Measurements from ENCODE around the gene UBE2D1.
A peak's percentile ranks its signal among the peaks of the same experiment; 100 is the strongest.
"Not testable (repeated sequence)": the region's sequence is repeated elsewhere in the genome, so short reads cannot be mapped to it uniquely, and the experiment has no call there.

UBE2D1 gene

DNA sequence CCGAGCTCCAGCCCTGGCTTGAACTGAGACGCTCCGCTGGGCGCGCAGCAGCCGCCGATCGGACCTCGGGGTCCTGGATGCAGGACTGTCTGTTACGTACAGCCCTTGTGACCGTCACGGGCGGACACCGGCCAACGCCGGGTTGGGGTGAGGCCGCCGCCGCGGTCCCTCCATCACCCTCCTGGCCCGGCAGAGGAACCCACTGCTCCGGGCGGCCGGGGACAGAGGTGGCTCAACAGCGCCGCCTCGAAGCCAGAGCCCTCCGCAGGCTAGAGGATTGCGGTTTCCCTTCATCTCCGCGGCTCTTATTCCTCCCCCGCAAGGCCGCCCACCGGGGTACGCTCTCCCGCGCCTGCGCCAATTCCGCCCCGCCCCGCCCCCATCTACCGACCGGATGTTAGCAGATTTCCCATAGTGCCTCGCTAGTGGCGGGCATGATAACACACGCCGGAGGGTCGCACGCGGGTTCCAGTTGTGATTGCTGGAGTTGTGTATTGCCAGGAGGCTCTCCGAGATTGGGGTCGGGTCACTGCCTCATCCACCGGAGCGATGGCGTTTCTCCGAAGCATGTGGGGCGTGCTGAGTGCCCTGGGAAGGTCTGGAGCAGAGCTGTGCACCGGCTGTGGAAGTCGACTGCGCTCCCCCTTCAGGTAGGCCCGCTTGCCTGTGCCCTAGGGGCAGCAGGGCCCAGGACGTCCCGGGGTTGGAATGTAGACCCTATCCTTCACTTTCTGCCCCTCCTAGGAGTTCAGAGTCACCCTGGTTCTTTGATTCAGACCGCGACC lies 50.4 kb downstream of the UBE2D1 start, which contains the start of gene TFAM:
Gene TFAM, plus strand, starts transcription at position 412 of the 785 bp plus-strand sequence. Its CDS starts 138 bp downstream, at position 550.
- DNase-seq = peak; percentile 81

DNA sequence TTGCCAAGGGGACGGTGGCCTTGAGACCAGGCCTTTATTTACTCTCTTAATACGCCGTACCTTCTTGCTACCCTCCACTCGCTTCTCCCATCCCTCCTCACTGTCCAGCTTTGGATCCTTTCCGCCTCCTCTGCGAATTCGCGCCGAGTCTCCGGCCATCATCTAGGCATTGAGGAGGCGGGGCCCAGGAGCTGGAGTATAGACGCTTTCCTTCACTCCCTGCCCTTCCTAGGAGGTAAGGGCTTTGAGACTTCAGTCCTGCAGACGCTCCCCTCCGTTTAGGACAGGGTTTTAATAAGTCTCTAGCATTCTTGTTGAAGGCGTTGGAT lies 50.9 kb downstream of the UBE2D1 start:
- peak; percentile 19 for DNase-seq

GRCh38 chr10:58389024-58389423 lies 54.2 kb downstream of the UBE2D1 start:
- no peak for DNase-seq

- no peak for DNase-seq
Observed at GRCh38 chr10:58393317-58393716, 58.5 kb downstream of the UBE2D1 start.

DNA sequence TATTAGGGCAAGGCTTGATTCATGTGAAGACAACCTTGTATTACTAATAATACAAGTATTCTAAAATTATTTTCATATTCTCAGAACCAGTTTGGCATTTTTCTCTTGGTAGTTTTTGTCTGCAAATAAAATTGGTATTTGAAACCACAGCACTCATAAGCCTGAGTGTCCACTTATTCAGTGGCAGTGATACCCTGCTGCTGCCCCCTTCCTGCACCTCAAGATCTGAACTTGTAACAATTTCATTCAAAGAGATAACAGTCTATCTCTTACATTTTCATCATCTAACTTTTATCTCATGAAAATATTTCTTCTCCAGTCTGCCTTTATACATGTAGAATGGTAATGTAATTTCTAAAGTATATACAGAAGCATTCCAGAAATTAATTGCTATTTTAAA lies 59.7 kb downstream of the UBE2D1 start:
- DNase-seq = no peak

- DNase-seq = no peak
Observed at GRCh38 chr10:58396057-58396456, 61.3 kb downstream of the UBE2D1 start.

GRCh38 chr10:58397830-58398229 lies 63.0 kb downstream of the UBE2D1 start:
- DNase-seq = no peak

DNA sequence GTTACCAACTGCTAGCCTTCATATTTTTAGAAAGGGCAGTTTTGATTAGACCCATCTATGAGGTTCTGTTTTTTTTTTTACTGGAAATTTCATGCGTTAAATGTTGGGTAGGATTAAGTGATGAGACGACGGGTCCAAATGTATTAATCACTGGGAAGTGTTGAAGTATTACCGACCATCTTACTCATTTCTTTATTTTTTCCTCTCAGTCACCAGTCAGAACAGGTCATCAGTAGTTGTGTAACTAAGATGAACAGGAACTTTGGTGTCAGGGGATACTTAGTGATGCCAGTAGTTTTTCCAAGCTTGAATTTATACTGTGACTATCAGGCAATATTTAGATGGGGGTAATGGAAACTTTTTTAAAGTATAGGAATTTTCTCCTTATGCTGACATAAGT lies 64.6 kb downstream of the UBE2D1 start:
- no peak for DNase-seq

- no peak for DNase-seq
Observed at GRCh38 chr10:58400609-58401008, 65.8 kb downstream of the UBE2D1 start.

GRCh38 chr10:58404001-58404400 lies 69.2 kb downstream of the UBE2D1 start:
- DNase-seq = no peak

DNA sequence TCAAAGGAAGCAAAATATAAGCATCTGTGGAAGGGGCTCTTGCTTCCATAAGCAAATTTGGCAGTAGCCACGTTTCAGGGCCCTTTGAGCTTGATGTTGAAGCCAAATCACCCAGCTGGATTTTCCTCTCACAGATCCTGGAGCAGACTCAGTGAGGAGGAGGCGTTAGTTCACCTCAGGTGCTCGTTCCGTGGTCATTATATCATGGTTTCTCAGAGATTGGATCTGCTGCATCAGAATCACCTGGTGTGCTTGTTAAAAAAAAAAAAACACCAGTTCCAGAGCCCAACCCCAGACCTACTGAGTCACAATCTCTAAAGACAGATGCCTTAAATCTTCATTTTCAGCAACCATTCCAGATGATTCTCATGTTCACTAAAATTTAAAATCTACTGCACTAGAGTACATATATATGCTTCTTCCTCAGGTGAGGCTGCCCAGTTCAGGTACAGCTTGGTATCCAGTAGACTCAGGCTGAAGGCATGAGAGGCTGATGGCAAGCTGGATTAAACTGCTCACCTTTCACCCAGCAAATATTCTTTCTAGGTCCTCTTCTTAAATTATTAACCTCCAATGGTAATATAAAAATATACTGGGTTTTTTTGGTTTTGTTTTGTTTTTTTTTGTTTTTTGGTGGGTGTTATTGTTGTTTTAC lies 75.3 kb downstream of the UBE2D1 start:
- no peak for DNase-seq

DNA sequence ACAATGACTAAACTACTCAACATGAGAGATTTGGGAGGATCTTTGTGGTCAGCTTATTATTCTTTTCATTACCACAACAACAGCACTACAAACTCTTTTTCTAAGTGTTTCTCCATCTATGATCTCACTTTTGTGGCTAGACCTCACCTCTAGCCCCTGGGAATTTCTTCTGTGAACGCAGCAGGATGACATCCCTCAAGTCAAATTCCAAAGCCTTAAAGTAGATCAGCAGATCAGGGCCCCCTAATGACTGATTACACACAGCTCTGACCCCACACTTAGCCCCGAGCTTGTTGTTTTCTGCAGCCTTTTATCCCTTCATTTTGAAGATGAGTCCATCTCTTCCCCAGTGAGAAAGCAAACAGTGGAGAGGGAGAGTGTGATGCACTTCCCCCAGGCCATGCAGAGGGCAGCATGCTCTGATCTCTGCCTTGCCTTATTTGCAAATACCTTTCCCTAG lies 77.7 kb downstream of the UBE2D1 start:
- no peak for DNase-seq

DNA sequence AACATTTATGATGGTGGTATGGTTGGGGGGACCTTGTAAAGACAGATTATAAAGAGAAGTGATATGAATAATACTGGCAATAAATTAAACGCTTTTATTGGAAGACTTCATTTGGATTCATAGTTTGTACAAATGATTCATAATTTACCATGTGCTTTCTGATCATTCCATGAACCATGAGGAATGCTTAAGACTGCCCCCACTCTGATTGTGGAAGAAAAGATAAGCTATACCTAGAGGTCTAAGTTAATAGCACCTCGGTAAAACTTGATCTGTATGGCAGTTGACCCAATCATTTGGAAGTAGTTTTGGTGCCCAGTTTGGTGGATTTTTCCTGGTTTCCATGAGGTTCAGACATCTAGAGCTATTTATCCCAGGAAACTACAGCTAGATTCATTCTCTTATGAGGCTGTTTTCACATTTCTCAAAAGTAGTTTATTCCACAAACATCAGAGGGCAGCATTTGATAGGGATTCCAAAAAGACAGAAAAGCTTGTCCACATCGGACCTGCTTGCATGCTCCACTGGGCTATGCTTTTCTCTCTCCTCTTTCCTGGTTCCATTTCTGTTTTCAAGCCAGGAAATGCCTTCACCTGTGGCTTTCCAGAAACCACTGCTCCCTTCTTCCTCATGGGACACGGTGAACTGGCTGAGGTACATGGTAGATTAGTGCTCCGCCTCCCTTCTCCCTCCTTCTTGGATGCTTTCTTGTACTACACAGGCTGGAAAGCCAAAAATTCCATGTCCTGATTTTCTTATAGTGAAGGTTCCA lies 79.7 kb downstream of the UBE2D1 start:
- no peak for DNase-seq

DNA sequence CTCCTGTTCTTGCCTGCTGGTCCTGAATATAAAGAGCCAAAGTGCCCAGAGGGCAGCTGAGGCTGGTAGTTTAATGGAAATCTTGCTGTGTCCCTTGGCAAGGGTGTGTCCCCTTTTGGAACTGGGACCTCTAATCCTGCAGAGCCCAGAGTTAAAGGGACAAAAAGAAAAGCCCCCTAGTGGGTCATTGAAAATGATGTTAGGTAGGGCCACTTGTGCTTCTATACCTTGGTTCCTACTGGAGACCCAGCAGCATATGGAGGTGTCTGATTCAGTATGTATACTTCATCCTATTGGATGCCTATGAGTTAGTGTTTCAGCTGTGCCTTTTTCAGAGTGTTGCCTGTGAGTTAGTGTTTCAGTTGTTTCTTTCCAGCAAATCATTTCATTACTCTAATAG lies 81.0 kb downstream of the UBE2D1 start:
- no peak for DNase-seq

DNA sequence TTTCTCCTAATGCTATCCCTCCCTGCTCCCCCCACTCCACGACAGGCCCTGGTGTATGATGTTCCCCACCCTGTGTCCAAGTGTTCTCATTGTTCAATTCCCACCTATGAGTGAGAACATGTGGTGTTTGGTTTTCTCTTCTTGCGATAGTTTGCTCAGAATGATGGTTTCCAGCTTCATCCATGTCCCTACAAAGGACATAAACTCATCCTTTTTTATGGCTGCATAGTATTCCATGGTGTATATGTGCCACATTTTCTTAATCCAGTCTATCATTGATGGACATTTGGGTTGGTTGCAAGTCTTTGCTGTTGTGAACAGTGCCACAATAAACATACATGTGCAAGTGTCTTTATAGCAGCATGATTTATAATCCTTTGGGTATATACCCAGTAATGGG lies 83.1 kb downstream of the UBE2D1 start:
- not testable (repeated sequence) for DNase-seq
